GM18909 (cell line): Measurements from ENCODE around the gene KLHDC8A.
"Not testable (repeated sequence)": the region's sequence is repeated elsewhere in the genome, so short reads cannot be mapped to it uniquely, and the experiment has no call there.

Experiments
- ATAC-seq: cut with Tn5 transposase; IDR thresholded peaks from one replicate; pipeline ENCODE4 v1.9.1; 2021; ENCODE audit warnings: mild to moderate bottlenecking; ENCODE audit not compliant: unreplicated experiment, poor library complexity

Gene KLHDC8A

DNA sequence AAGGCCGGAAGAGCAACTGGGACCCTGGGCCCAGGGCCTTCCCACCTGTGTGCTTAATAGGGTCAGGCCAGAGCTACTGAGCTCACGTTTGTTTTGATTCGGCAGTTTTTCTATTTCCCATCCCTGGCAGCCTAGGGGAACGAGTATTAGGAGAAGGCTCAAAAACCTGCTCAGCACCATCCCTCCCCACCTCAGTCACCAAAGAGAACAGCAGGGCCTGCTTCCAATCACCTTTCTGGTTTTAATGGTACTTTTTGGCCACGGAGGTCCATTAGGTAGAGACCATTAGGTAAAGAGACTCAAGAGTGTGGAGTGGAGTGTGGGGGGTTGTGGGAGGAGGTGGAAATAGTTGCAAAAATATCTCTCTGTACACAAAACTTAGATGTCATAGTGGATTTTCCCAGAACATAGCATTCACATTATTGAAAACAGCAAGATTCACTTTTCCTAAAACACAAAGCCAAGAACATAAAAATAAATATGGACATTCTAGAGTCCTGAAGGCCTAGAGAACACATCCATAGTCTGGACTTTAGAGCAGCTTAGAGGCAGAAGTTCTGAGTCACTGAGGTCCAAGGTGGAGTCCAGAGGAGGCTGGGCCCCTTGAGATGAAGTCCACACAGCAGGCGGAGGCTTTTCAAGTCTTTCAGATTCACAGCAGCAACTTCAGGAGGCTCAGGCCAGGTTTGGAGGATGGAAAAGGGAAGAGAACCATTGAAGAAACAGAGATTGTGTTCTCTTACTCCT, 54.7 kb downstream of the KLHDC8A start:
- ATAC-seq = no peak

DNA sequence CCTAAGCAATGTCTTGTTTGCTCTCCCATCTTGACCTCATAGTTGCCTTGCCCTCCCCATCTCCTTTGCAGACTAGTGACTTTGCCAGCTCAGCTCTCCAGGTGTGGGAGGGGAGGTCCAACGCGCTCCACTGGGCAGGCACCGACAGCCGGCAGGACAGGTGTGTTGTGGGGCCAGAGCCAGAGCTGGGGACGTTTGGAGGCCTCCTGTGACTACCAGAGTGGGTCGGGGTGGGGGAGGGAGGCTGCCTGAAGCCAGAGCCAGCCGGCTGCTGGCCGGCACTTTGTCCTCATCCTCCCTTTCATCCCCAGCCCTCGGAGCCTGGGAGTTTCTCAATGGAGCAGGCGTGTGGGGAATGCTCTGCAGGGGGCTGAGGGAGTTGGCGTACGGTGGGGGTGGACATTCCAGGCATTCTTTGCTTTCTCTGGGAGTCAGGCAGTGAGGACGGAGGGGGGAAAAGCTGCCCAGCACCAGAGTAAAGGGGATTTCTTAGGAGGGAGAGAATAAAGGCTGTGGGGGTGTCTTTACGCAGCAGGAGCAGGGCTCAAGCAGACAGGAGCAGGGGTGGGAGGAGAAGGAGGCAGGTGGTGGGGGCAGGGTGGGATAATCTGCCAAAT, 55.4 kb downstream of the KLHDC8A start:
- ATAC-seq = no peak

DNA sequence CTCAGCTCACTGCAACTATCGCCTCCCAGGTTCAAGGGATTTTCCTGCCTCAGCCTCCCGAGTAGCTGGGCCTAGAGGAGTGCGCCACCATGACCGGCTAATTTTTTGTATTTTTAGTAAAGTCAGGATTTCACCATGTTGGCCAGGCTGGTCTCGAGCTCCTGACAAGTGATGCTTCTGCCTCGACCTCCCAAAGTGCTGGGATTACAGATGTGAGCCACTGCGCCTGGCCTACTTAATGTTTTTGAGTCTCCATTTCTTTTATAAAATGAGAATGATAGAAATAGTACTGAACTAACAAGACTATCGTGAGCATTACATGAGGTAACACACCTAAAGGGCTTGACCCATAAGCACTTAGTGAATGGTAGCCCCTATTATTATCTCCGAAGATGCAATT, 56.6 kb downstream of the KLHDC8A start:
- no peak for ATAC-seq

DNA sequence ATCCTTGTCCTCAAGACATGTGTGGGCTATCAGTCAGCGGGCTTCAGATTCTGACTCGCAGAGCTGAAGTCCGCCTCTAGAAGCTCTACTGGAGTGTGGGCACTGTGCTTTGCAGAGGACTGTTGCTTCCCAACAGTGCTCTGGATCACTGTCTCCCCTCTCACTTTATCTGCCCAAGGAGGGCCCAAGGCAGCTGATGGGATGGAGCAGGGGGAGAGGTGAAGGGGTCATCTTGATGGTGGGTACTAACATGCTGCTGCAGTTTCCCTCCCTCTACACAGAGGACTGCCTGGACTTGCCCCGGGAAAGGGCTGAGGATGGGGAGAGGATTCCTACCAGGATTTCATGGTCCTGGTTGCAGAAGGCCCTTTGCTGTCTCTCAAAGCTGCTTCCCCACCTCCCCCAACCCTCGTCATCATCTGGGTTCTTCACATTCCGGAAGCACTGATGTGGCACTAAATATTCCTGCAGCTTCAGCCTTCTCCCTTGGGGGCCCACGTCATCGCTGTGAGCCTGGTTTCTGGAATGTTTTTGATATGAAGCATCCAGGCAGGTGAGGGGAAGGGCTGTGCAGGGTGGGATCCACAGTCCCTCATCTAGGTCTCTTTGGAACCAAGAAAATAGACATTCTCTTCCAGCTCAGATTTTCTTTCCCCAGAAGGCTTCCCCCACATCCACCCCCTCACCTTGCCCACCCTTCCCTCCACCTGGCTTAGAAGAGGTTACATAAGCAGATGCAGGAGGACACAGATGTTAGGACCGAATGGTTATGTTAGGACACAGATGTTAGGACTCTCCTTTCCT, 58.3 kb downstream of the KLHDC8A start:
- no peak for ATAC-seq

DNA sequence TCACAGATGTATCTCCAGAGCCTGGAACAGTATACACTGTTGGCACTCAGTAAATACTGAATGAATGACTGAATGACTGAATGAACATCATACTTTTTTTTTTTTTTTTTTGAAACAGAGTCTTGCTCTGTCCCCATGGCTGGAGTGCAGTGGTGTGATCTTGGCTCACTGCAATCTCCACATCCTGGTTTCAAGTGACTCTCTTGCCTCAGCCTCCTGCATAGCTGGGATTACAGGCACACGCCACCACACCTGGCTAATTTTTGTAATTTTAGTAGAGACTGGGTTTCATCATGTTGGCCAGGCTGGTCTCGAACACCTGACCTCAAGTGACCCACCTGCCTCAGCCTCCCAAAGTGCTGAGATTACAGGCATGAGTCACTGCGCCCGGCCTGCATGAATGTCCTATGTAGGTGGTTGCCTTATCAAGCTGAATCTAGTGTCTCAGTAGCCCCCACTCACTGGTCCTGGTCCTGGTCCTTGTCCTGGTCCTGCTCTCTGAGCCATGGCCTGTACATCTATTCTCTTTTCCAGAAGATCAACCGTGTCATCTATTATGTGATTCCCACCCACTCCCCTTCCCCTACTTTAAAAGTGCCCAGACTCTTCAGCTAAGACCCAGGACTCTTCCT, 59.1 kb downstream of the KLHDC8A start:
- not testable (repeated sequence) for ATAC-seq

DNA sequence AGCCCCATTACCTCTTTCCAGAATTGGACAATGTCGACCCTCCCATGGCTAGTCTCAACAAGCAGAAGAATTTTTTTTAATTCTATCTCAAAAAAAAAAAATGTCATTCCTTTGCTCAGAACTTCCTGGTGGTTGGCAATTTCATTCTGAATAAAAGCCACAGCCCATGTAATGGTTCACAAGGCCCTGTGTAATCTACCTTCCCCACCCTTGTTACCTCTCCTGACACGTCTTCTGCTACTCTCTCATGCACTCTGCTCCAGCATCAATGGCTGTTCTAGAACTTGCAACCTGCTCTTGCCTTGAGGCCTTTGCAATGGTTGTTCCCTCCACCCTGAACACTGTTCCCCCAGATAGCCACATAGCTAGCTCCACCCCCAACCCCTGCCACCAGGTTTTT, 60.6 kb downstream of the KLHDC8A start:
- no peak for ATAC-seq

DNA sequence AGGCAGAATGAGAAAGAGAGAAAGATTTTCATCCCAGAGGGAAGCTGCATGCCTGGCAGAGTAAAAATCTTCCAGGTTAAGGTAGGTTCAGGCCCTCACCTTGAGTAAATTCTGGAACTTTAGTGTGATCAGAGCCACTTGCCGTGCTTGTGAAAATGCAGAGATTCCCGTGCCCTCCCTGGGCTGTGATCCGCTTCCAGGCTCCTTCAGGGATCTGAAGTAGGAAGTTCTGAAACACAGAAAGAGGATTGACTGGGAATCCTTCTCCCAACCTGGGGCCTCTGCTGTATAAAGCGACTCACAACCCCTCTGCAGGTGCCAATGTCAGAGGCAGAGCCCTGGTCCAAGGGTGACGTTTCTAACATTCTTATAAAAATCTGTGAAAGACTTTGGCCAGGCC, 61.8 kb downstream of the KLHDC8A start:
- no peak for ATAC-seq

DNA sequence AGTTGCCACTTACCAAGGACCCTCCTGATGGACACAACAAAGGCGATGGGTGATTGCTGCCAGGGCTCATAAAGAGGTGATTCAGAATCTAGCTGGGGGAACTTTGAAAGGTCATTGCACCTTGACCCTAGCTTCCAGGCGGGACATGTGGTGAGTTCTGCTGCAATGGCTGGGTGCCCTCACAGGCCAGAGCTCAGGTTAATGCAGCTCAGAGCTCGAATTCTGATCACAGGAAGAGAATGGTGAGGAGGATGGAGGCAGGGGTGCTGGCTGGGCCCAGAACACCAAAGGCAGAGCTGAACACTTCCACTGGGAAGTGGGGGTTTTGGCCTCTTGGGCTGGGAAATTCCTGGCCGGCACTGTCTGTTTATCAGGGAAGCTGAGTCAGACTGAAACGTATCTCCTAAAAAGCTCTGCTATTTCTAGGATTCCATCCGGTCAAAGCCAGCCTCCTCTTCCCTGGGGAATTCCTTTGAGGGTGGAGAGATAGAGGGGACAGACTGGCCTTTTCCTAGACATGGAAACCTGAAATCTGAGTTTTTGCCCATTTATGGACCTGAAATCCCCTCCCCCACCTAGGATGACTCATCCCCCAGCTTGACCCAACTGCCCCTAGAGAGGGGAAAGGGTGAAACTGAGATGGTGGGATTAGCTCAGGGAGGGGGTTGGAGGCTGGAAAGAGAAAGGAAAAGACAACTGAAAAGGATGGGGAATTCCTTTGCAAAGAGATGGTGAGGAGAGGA, 62.4 kb downstream of the KLHDC8A start:
- ATAC-seq = no peak

DNA sequence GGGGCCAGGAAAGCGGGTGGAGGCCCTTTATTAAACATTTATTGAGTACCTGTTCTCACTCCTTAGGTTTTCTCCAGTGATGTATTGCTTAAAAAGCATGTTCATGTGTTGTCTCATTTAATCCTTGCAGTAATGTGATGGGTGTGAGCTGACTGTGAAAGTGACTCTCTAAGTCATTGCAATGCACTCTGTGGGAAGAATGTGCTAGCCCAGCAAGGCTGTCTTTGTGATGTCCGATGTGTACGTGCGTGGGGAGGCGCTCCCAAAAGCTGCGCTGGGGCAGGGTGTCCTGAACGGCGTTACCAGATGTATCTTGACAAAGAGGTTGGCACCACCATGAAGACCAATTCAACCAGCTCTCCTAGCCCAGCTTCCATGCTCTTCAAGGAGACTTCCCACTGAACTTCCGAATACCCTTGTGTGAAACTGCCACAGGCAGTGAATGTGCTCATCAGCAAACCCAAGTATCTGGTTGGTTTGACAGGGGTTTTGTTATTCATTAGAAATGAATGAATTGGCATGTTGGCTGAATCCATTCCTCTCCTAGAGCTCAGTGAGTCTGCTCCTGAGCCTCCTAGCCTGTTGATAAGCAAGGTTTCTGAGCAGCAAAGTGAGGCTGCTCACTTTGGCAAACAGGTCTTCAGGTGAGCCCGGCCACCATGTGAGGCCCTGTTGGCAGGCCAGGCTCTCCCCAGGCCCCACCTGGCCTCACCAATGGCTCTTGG, 63.2 kb downstream of the KLHDC8A start:
- ATAC-seq = no peak

DNA sequence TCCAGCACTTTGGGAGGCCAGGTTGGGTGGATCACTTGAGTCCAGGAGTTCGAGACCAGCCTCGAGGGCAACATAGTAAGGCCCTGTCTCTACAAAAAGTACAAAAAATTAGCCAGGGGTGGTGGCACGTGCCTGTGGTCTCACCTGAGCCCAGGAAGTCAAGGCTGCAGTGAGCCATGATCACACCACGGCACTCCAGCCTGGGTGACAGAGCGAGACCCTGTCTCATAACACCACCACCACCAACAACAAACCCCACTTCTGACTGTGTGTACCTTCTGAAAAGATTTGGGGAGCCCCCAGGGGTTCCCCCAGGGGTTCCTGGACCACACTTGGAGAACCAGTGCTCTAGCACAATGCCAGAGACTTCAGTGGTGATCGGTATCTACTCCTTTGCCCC, 65.1 kb downstream of the KLHDC8A start:
- ATAC-seq = no peak

DNA sequence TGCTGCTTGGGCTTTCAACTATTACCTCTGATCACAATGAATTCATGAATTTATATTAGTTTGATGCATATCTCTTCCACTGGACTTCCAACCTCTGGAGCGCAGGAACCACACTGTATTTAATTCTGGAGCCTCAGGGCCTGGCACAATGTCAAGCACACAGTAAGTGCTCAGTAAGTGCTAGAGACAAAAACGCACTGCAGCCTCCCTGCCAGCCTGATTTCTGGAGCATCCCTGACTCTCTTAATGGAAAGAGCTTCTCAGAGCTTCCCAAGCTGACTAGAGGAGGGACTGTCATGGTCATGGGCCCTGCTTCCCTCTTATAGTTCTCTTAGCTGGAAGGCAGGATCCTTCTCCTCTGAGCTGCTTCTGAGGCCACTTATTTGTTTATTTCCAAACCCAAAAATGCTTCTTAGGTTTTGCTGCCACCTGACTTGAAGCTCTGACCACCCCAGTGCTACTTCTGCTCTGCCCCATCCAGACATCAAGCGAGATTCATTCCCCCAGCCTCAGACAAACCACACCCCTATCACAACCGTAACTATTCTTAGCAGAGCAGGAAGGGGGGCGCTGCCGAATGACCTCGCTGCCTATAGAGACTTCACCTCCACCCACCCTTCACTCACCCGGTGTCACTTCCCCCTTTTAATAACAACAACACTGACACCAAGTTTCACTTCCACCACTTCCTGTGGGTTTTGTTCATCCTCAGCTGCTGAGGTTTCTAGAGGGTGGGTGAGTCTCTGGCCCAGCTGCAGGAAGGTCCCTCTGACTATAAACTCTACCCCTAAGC, 68.8 kb downstream of the KLHDC8A start:
- ATAC-seq = peak; percentile 87

DNA sequence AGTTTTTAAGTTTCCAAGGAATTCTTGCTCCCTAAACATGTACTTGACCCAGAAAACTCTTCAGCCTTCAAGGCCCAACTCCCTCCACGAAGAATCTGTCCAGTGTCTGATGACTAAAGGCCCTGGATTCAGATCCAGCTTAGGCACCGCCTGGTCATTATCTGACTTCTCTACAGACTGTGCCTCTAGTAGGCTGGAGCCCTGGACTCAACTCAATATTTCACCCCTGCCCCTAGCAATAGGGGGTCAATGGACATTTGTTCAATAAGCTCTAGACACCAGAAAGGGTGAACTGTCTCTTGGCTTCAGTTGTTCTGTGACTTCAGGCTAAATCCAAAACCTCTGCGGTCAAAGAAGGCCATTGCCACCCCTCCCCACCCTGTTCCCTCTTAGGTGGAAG, 69.6 kb downstream of the KLHDC8A start:
- no peak for ATAC-seq

DNA sequence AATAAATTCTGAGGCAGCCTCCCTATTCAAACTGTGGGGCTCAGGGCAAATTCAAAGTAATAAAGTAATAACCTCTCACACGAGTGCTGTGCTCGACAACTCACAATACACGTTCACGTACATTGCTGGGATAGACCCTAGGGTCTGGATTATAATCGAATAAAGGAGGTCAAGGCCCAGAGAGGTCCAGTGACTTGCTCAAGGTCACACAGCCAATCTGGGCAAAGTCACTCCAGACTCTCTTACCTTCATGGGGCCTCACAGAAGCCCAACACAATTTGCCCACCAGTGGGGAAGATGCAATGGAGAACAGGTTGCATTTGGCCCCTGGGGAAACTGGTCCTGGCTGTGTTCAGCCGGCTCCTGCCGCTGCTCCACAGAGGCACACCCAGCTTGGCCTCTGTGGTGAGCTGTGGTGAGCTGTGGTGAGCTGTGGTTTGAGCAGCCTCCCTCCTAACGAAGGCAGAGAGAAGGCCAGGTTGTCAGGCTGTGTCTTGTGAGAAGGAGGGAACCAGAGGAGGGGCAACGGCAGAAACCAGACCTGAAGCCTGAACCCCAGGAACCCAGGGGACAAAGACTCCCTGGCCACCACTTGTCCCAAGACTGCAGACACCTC, 70.3 kb downstream of the KLHDC8A start:
- peak; percentile 35 for ATAC-seq
